NCI-H2107 treated with DMSO at 0.1 percent for 48 hours (cell line): ENCODE results near the gene TOR2A.

ENCODE experiments used
- DNase-seq: peaks from one replicate; lab custom pipeline; 2025; ENCODE audit not compliant: unreplicated experiment; lab: John Stamatoyannopoulos, UW

The TOR2A gene

DNA sequence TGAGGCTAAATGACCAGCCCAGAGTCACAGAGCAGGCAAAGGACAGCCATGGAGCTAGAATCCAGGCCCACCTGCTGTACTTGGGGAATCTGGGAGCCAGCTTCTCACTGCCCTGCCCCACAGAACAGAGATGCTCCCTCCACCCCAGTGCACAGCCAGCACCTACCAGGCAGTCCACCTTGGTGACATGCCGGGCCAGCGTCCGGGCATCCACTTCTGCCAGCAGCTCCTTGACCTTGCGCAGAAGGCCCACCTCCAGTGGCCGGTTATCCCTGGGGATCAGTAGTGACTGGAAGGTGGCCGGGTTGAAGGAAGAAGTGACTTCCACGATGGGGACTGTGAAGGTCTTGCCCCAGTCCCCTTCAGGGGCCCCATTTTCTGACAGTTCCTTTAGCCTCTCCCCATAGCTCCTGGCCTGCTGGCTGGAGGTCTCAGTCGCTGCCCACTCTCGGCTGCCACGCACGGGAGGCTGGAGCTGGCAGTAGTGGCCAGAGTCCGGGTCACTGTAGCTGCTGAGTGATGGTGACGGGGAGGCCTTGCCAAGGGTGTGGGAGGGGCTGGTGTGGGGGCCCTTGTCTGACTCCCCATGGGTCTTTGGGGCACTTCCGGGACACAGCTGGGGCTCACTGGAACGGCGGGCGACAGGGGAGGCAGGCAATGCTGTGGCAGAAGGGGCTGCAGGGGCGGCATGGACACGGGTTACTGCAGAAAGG lies 9.5 kb upstream of the TOR2A start:
- DNase-seq = no peak

DNA sequence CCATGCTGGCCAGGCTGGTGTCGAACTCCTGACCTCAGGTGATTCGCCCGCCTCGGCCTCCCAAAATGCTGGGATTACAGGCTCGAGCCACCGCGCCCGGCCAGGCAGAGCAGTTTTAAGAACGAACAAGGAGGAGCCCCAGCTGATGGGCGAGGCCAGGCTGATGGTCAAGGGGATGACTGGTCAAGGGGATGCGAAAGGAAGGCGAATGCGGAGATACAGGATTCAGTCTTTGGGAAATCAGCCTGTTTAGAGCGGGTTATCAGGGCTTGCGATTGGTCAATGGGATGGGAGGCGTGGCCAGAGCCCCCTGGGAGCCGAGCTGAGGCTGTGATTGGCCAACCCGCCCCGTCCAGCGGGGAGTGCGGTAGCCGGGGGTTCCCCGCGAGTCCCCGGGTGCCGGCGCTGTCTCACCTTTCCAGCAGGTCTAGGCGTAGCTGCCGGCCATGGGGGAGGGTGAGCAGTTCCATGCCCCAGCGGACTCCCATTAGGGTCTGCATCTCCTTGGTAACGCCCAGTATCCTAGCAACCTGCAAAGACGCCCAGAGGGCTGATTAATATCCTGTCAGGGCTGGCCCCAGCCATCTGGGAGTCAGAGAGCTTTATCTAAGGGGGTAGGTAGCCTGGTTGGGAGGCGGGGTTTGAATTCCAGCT lies 7.5 kb upstream of the TOR2A start:
- DNase-seq = no peak

DNA sequence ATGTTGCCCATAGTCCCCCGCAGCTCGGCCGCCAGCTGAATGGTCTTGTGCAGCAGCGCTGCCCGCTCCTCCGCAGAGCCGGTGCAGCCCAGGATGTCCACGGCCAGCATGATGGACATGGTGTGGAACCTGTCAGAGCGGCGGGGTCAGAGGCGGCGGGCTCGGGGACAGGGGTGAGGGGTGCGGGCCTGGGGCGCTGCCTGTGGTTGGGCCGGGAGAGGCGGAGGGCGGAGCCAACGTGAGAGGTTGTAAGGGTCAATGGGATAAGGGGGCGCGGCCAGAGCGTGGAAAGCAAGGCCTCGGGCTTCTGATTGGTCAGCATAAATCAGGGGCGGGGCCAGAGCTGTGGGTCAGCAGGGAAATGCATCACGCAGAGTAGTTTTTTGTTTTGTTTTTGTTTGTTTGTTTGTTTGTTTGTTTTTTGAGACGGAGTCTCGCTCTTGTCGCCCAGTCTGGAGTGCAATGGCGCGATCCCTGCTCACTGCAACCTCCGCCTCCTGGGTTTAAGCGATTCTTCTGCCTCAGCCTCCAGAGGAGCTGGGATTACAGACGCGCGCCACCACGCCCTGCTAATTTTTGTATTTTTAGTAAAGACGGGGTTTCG lies 6.8 kb upstream of the TOR2A start:
- no peak for DNase-seq

DNA sequence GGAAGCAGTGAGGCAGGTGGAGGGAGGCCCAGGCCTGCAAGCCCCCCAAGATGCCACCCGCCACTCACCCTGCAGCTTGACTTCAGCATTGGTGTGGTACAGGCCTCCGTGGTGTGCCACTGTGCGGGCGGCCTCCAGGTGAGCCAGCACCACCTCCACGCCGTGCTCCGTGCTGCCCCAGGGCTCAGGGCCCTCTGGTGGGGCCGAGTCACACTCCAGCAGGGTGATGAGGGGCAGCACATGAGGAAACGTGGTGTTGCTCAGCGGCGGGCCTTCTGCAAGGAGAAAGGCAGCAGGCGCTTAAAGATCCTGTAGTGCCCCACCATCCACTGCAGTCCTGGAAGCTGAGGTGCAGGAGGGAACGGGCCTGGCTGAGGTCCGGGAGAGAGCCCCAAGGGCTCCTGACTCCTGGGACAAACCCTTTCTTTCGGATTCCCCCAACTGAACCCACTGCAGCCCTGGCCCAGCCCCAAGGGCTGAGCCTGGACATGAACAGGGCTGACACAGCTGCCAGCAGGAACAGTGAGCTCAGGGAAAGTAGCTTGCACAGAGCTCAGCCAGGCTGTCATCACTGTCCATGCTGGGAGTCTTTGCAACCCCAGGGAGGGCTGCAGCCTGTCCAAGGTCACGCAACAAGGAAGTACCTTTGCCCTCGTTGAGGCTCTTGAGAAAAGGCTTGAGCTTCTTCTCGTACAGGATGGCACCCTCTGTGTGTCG lies 4.7 kb upstream of the TOR2A start:
- no peak for DNase-seq

DNA sequence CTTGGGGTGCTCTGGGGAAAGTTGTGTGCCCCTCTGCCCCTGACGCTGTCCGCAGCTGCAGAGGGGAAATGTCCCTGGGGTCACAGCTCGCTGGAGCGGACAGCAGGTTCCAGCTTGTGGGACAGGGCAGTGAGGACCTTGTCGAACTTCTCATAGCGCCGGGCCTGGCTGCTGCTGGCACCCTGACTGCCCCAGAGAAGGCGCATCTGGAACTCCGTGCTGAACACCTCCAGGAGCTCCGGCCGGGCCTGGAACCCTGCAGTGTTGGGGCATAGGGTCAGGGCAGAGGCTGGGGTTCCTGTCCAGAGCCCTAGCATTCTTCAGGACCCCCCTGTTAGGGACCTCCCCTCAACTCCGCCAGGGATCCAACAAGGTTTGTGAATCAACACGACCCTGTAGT lies 3.6 kb upstream of the TOR2A start:
- no peak for DNase-seq

DNA sequence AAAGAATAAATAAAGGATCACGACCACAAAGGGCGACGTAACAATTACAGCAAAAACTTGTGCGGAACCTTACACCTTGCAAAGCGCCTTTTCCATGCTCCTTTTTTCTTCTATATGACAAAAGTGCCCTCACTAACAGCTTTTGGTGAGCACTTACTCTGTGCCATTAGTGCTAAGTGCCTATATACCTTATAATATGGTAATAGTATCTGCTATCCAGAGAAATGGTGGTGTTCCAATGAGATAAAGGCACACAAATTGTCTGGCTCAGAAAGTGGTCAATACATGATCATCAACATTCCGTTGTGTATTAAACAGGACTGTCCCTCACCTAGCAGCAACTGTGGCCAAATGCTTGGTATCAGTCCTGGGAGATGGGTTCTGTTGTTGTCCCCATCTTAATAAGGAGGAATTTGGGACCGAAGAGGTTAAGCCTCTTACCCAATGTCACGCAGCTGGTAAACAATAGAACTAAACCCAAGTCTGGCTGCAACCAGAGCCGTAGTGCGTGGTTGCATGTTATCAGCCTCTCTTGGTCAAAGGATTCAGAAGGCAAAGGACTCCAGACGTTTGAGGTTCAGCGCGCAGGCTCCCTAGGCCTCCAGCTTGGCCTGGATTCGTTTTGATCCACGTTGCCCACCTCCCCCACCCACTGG lies 564 bp upstream of the TOR2A start:
- peak; percentile 14 for DNase-seq

DNA sequence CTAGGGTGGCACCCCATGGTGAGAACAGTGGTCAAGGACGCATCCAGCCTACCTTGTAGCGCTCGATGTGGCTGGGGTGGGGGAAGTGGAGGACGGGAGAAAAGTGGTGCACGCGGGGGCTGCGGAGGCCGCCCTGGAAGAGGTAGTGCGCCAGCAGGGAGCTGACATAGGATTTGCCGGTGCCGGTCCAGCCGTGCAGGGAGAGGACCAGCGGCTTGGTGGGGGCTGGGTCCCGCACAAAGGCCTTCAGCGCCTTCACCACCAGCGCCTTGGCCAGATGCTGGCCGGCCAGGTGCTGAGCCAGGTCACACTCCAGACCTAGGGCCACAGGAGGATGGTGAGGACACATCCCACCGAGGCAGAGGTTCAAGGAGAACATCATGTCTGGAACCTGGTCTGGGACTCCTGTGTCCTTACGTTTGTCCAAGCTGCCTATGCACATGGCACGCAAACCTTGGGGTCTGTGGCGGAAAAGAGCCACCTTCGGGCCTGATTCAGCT lies 797 bp downstream of the TOR2A start:
- no peak for DNase-seq

DNA sequence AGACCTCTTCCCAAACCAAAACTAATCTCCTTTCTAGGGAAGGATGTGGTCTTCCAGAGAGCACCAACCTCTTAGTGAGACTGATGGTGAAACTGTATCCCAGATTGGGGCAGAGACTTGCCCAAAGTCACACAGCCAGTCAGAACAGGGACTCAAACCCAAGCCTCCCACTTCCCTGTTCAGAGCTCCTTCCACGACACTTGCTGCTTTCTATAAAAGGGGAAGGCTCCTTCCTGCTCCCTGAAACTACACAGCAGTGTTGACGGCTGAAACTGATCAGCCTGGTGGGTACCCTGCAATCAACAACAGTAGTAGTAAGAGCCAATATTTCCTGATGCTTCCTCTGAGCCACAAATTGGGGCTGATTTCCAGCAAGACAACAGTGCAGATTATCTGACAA lies 1.5 kb downstream of the TOR2A start:
- no peak for DNase-seq

DNA sequence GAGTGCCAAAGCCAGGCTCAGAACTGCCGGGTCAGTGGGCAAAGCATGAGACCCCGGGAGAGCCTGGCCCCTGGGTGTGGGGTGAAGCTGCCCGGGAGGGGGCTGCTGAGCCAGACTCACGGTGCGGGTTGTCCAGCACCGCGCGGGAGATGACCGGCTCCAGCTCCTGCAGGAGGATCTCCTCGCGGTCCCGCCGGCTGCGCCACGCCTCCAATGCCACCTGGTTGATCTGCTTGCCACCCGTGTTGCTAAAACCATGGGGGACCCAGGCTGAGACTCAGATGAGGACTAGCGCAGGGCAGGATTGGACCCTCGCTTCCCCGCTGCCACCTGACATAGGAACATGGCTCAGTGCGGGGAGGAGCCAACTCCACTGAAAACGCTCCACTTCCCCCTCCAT lies 2.6 kb downstream of the TOR2A start:
- no peak for DNase-seq

DNA sequence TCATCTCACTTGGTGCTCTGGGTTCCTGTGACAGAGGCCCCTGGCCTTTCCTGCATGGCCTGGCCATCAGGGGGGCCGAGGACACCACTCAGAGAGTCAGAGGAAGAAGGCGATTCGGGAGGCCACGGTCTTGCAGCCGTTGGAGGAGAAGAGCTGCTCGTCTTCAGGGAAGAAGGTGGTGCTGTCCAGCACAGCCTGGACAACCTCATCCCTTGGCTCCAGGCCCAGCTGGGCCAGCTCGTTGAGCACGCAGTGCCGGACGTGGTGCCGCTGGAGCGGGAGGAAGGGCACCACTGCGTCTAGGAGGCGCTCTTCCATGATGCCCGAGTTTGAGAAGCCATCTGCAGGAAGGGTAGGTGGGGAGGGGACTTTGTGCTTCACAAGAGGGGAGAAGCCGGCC lies 3.2 kb downstream of the TOR2A start:
- no peak for DNase-seq

DNA sequence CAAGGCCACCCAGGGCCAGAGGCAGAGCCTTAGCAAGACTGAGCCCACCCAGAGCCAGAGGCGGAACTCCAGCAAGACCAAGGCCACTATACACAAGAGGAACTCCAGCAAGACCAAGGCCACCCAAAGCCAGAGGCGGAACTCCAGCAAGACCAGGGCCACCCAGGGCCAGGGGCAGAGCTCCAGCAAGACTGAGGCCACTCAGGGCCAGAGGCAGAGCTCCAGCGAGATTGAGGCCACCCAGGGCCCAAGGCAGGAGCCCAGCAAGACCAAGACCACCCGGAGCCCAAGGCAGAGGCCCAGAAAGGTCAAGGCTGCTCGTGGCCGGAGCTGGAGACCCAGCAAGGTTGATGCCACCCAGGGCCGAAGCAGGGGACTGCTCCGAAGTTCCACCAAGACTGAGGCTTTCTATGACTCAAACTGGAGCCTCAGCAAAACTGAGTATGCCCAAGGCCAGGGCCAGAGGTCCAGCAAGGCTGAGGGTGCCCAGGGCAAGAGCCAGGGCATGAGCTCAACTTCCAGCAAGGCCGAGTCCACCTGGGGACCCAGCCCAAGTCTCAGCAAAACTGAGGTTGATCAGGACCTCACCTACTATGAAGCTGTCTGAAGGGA lies 4.2 kb downstream of the TOR2A start:
- DNase-seq = no peak

DNA sequence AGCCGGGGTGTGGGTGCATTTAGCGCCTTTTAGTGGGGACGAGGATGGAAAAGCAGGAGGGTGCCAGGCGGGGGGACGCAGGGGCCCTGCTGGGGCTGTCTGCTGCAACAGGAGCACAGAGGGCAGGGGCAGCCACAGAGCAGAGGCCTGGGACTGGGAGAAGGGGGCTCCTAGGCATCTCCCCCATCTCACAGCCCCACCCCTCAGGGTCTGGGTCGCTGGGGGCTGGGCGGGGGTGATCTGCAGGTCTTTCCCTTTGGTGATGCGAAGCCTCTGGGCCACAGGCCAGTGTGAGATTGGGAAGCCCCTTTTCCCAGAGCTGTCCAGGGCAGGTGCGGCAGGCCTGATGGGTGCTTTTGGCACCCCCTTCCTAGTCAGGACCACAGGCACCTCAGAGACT lies 4.8 kb downstream of the TOR2A start:
- DNase-seq = no peak

DNA sequence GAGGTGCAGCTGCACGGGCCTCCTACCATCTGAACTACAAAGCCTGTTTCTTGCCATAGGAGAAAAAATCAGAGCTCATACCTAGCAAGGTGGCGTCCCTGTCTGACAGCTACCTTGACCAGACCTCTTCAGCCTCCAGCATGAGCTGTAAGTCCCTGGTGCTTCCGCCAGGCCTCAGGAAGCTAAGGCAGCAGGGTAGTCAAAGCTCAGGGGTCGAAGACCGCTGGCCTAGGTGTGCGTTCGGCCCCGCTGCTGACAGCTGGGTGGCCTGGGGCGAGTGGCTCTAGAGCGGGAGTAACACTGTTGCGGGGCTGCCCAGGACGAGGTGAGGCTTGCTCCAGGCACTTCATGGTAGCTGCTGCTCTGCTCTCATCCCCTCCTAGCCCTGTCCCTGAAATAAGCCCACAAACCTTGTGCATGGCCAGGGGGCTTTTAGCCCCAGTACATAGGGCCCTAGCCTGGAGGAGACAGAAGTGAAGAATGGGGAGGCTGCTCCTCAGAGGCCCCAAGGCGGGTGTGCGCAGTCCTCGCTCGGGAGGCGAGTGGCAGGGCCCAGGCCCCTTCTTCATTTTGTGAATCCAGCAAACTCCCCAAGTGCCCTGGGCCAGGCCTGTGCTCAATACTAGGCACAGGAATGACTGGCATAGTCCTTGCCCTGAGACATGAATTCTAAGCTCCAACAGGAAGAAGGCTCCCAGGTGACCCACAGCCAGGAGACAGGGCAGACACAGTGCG lies 5.4 kb downstream of the TOR2A start:
- DNase-seq = no peak

DNA sequence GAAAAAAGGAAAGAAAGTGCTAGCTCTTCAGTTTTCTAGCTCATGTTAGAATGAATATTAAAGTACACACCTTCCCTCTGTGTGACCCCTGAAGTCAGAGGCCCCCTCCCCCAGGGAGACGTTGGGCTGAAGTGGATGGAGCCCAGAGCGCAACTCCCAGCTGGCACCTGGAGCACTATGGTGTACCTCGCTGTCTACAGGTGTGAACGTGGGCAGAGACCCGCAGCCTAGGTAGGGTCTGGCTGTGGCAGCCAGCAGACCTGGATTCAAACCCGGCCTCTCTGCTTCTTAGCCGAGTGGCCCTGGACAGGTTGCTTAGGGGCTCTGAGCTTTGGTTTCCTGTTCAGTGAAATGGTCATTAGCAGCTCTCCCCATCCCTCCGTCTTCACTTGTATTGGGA lies 6.3 kb downstream of the TOR2A start:
- DNase-seq = no peak

DNA sequence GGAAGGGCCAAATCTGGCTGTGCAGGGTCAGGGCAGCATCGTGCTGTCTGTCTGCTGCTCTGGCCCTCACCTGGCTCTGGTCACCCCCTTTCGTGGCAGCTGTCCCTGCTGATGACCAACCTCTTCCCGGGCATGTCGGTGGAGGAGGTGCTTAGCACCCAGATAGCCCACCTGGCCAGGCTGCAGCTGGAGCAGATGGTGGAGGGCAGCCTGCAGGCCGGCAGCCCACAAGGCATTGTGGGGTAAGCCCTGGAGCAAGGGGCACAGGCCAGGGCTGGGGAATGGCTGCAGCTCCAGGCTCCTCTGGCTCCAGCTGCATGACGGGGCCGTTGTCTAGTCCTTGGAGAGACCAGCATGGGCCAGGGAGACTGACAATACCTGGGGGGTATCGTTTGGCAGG lies 8.2 kb downstream of the TOR2A start:
- no peak for DNase-seq

DNA sequence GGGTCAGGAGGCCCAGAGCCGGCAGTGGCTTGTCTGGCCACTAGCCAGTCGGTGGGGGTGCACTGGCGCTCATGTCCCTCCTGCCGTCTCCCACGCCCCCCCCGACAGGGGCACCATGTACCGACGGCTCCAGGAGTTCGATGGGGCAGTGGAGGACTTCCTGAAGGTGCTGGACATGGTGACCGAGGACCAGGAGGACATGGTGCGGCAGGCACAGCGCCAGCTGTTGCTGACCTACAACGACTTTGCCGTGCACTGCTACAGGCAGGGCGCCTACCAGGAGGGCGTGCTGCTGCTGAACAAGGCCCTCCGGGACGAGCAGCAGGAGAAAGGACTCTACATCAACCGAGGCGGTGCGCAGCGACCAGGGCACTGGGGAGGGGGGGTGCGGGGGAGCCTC lies 11.1 kb downstream of the TOR2A start:
- no peak for DNase-seq

DNA sequence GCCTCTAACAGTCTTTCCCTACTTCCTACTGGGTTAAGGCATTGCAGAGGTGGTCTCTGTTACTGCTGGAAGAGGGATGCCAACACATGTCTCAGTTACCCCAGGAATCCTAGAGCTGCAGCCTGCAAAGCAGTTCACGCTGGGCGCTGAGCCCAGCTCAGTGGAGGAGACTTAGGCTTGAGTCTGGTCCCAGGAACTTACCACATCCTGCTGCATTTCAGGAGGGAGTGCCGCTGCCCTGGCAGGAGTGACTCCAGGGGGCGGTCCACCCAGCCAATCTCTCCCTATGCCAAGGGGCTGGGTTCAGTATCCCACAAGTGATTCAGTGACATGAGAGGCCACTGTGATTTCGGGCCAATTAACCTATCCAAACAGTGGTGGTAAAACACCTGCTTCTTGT lies 11.7 kb downstream of the TOR2A start:
- no peak for DNase-seq

DNA sequence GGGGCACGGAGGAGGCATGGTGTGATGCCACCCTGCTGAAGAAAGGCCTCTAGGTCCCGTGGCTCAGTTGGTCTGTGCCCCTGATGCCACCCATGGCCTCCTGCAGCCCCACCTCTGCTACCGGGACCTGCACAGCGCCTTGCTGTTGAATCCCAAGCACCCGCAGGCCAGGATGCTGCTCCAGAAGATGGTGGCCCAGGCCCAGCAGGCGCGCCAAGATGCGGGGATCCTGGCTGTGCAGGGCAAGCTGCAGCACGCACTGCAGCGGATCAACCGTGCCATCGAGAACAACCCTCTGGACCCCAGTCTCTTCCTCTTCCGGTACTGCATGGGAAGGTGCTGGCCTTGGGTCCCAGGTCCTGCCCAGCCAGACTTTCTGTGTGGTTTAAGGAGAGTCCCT lies 12.1 kb downstream of the TOR2A start:
- DNase-seq = no peak

DNA sequence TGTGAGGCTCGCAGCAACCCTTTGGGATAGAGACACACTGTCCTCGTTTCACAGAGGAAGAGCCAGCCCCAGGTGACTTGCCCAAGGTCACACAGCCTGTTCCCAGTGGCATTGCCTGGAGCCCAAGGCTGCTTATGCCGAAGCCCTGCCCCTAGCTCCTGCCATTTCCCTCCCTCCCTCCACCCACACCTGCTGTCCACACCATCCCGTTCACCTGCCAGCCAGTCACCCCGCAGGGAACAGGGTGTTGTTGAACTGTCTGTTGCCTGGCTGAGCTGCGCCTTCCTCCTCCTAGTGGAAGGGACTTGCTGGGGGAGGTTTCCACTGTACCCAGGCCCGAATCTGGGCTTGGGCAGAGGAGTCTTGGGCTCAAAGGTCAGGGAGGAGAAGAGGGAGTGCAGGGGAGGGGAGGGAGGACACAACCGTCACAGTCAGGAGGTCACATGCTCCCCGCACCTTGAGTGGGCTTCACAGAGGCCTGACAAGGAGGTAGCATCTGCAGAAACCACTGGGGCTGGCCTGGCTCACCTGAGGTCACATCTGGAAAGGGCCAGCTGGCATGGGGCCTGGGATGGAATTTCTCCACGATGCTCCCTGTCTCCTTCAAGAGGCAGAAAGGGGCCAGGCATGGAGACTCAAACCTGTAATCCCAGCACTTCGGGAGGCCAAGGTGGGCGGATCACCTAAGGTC lies 12.9 kb downstream of the TOR2A start:
- DNase-seq = no peak

DNA sequence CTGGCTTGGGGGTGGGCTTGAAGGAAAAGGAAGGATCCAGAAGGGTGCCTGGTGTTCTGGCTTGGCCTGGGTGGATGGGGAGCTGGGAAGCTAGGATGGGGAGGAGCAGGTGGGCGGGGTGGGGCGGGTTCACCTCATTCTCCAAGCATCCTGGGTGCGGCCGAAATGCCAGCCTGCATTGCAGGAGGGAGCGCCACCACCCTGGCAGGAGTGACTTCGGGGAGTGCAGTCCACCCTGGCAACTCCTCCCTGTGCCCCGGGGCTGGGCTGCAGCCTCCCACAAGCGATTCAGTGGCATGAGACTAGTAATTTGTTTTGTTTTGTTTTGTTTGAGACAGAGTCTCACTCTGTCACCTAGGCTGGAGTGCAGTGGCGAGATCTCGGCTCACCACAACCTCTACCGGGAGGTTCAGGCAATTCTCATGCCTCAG lies 13.7 kb downstream of the TOR2A start:
- no peak for DNase-seq
